Left hindlimb (tissue), 1 donor: ENCODE data around the gene SOX2.

Source experiments
- DNase-seq: peaks from one replicate; pipeline ENCODE4 v3.0.0-alpha.2; 2018

The SOX2 gene

GRCh38 chr3:181723625-181724191 lies 12.0 kb downstream of the SOX2 start:
- no peak for DNase-seq

GRCh38 chr3:181724192-181724965 lies 12.7 kb downstream of the SOX2 start:
- DNase-seq: no peak

- no peak for DNase-seq
These were observed 13.5 kb downstream of the SOX2 start for GRCh38 chr3:181725131-181725731.

GRCh38 chr3:181725830-181726229 lies 14.1 kb downstream of the SOX2 start:
- peak; percentile 40 for DNase-seq

- DNase-seq: peak; percentile 60
These were observed 14.9 kb downstream of the SOX2 start for GRCh38 chr3:181726351-181727330.

GRCh38 chr3:181727341-181728032 lies 15.8 kb downstream of the SOX2 start:
- no peak for DNase-seq

GRCh38 chr3:181728470-181729340 lies 17.0 kb downstream of the SOX2 start:
- DNase-seq: no peak

GRCh38 chr3:181729341-181729869 lies 17.7 kb downstream of the SOX2 start:
- DNase-seq: no peak

GRCh38 chr3:181730316-181730715 lies 18.6 kb downstream of the SOX2 start:
- DNase-seq: no peak

GRCh38 chr3:181730934-181731333 lies 19.2 kb downstream of the SOX2 start:
- no peak for DNase-seq

GRCh38 chr3:181735911-181736310 lies 24.2 kb downstream of the SOX2 start:
- no peak for DNase-seq

- no peak for DNase-seq
These were observed 26.8 kb downstream of the SOX2 start for GRCh38 chr3:181738551-181738950.

- no peak for DNase-seq
These were observed 27.9 kb downstream of the SOX2 start for GRCh38 chr3:181739628-181740027.

GRCh38 chr3:181741417-181741816 lies 29.7 kb downstream of the SOX2 start:
- DNase-seq: no peak

- DNase-seq: no peak
These were observed 40.5 kb downstream of the SOX2 start for GRCh38 chr3:181752202-181752671.

- no peak for DNase-seq
These were observed 41.7 kb downstream of the SOX2 start for GRCh38 chr3:181753391-181753790.

- no peak for DNase-seq
These were observed 44.2 kb downstream of the SOX2 start for GRCh38 chr3:181755959-181756358.

- DNase-seq: no peak
These were observed 45.0 kb downstream of the SOX2 start for GRCh38 chr3:181756645-181757297.

GRCh38 chr3:181757694-181758306 lies 46.1 kb downstream of the SOX2 start:
- no peak for DNase-seq

- no peak for DNase-seq
These were observed 50.2 kb downstream of the SOX2 start for GRCh38 chr3:181761906-181762305.
